Stimulated activated CD8-positive, alpha-beta memory T cell treated with anti-CD3 and anti-CD28 coated beads, Interleukin-15, amount 100 ng/mL, for 24 hours (primary cell): ENCODE data around the gene UGT1A8.
"Not testable (repeated sequence)": the region's sequence is repeated elsewhere in the genome, so short reads cannot be mapped to it uniquely, and the experiment has no call there.

Source experiments
- DNase-seq: peaks from one replicate; pipeline ENCODE4 v3.0.0-alpha.2; 2020; ENCODE audit warnings: low read depth

The UGT1A8 gene

DNA sequence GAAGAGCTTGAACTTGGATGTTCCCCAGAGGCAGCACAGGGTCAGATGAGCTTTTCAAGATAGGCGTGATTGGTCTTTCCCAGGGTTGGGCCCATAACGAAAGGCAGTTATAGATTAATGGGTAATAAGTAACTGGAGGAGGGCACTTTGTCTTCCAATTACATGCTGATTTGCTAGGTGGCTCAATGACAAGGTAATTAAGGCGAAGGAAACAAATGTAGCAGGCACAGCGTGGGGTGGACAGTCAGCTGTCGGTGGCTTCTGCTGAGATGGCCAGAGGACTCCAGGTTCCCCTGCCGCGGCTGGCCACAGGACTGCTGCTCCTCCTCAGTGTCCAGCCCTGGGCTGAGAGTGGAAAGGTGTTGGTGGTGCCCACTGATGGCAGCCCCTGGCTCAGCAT is 101.1 kb downstream of the UGT1A8 start, which contains the start of gene UGT1A4:
UGT1A4 (plus strand) TSS at position 185 of the 400 bp plus-strand sequence; CDS start at position 270, 85 bp downstream.
- no peak for DNase-seq

- DNase-seq: no peak
Measured at GRCh38 chr2:233728723-233729301, 111.4 kb downstream of the UGT1A8 start, which contains the start of gene UGT1A3. Gene UGT1A3 (plus strand): TSS chr2:233729042. CDS start chr2:233729127, 85 bp downstream.

GRCh38 chr2:233736868-233737653 is 119.6 kb downstream of the UGT1A8 start:
- DNase-seq: not testable (repeated sequence)

- DNase-seq: no peak
Measured at GRCh38 chr2:233740870-233741269, 123.4 kb downstream of the UGT1A8 start.

DNA sequence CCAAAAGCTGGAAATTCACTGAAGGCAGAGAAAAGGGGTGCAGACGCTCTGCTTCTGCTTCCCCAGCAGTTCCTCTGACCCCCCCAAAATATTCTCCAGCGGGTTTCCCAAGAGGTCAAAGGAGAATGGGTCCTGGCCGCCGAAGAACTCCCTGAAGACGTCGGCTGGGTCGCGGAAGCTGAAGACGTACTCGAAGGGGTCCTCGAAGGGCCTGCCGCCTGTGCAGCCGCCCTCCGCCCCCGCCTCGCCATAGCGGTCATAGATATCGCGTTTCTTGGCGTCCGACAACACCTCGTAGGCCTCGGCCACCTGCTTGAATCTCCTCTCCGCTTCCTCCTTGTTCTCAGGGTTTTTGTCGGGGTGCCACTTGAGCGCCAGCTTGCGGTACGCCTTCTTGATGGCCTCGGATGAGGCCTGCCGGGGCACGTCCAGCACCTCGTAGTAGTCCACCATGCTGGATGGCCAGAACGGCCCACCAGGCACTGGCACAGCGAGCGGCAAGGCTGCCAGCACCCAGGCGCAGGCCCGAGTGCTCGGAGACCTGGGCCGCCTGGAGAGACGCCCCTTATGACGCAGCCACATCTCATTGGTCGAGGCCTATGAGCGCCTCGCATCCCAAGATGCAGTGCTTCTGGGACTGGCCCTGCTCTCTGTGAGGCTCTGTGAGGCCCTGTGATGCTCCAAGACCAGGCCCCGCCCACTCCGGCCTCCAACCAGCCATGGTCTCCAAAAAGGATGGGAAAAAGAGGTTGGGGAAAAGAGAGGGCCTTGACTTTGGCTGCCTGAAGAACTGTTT is 126.2 kb downstream of the UGT1A8 start:
- DNase-seq: no peak

GRCh38 chr2:233745073-233745755 is 127.8 kb downstream of the UGT1A8 start:
- DNase-seq: no peak

DNA sequence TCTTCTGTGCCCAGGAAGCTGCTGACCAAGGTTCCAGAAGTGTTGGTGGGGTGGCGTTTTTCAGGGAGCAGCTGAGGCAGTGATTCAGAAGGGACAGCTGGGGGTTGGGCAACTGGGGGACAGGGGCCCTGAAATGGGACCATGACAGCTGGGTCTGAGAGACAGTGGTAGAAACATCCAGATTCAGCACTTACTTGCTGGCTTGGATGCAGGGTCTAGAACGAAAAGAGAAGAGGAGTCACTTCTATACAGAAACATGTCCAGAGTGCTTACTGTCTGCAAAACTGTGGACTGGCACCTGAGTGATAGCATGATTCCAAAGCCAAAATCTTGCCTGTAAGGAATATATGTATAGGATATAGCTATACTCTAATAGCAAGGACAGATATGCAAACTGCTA is 128.4 kb downstream of the UGT1A8 start:
- DNase-seq: not testable (repeated sequence)

GRCh38 chr2:233746475-233747282 is 129.2 kb downstream of the UGT1A8 start:
- no peak for DNase-seq

GRCh38 chr2:233747283-233747544 is 129.8 kb downstream of the UGT1A8 start:
- DNase-seq: no peak

DNA sequence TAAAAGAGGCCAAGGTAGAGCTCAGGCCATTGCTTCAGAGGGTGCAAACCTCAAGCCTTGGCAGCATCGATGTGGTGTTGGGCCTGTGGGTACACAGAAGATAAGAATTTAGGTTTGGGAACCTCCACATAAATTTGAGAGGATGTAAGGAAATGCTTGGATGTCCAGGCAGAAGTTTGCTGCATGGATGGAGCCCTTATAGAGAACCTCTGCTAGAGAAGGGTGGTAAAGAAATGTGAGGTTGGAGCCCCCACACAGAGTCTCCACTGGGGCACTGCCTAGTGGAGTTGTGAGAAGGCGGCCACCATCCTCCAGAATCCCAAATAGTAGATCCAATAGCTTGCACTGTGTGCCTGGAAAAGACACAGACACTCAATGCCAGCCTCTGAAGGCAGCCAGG is 133.3 kb downstream of the UGT1A8 start:
- not testable (repeated sequence) for DNase-seq

- not testable (repeated sequence) for DNase-seq
Measured at GRCh38 chr2:233751212-233752009, 134.0 kb downstream of the UGT1A8 start.

DNA sequence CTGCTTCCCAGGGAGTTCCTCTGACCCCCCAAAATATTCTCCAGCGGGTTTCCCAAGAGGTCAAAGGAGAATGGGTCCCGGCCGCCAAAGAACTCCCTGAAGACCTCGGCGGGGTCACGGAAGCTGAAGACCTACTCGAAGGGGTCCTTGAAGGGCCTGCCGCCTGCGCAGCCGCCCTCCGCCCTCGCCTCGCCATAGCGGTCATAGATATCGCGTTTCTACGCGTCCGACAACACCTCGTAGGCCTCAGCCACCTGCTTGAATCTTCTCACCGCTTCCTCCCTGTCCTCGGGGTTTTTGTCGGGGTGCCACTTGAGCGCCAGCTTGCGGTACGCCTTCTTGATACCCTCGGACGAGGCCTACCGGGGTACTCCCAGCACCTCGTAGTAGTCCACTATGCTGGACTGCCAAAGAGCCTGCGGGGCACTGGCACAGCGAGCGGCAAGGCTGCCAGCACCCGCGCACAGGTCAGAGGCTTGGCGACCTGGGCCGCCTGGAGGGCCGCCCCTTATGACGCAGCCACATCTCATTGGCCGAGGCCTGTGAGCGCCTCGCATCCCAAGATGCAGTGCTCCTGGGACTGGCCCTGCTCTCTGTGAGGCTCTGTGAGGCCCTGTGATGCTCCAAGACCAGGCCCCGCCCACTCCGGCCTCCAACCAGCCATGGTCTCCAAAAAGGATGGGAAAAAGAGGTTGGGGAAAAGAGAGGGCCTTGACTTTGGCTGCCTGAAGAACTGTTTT is 137.6 kb downstream of the UGT1A8 start:
- no peak for DNase-seq

DNA sequence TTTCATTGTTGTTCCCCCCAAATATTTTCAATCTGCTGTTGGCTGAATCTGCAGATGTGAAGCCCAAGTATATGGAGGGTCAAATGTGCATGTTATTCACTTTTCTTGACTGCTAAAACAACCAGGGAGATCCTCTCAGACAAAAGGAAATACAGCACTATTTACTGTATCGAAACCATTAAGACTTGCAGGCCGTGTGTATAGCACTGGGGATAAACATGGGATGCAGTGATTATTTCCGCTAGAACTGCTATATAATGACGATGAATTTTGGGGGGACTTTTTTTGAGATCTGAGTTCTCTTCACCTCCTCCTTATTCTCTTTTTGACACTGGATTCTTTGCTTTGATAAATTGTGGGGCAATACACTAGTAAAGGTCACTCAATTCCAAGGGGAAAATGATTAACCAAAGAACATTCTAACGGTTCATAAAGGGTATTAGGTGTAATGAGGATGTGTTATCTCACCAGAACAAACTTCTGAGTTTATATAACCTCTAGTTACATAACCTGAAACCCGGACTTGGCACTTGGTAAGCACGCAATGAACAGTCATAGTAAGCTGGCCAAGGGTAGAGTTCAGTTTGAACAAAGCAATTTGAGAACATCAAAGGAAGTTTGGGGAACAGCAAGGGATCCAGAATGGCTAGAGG is 139.1 kb downstream of the UGT1A8 start:
- DNase-seq: no peak

DNA sequence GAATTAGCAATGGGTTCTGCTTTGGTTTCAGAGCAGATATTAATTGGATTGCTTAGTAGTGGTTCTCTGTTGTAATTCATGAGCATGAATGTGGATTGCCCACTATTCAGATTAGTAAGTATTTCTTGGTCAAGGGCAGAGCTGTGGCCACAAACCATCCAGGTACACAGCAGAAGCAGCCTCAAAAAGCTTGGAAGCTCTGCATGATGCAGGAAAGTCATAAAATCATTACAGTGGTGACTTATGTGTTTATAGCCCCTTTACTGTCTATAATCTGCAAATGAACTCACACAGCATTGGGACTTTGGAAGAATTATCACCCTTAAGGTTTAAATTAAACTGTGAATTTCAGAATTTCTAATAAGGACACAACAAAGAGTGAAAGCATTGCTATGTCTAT is 140.7 kb downstream of the UGT1A8 start:
- no peak for DNase-seq

DNA sequence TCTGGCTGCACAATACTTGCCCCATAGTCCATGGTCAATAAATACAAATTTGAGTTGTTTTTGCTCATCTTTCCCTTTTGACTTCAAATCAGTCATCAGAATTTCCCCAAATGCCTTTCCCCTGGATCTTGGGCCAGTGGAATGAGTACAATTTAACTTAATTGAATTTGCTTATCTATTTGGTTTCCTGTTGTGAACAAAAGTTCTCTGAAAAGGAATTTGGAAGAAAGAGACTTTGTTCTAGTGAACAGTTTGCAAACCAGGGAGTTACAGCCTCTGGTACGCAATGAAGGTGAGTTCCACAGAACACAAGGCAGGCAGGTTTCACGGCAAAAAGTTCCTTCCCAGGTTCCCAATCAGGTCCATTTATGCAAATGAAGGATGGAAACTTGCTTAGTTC is 141.4 kb downstream of the UGT1A8 start:
- no peak for DNase-seq

GRCh38 chr2:233760043-233760442 is 142.6 kb downstream of the UGT1A8 start, which contains the start of gene UGT1A1:
Gene UGT1A1 (plus strand): TSS chr2:233760270. CDS start chr2:233760288, 18 bp downstream.
- DNase-seq: no peak

DNA sequence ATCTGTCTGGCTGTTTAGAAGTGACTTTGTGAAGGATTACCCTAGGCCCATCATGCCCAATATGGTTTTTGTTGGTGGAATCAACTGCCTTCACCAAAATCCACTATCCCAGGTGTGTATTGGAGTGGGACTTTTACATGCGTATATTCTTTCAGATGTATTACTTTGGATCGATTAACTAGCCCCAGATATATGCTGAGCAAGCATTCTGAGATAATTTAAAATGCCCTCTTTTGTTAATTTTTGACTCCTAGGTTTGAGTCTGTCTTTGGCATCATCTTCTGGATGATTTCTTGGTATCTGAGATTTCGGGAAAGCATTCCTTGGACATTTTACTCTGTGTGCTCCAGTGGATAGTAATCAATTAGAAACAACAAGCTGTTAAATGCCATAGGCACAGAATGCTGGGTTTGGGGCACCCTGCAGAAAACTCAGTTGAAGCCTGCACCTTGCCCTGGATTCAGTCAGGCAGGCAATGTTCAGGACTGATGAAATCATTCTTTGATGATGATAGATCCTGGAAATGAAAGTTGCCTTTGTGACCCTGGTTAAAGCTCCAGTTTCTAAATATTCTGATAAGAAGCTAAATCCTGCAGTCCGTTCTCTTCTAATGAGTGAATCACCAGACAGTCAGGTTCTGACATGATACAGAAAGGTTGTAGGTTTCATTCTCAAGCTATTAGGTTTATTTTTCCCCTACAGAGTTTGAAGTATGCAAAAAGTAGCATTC is 143.8 kb downstream of the UGT1A8 start:
- DNase-seq: no peak

DNA sequence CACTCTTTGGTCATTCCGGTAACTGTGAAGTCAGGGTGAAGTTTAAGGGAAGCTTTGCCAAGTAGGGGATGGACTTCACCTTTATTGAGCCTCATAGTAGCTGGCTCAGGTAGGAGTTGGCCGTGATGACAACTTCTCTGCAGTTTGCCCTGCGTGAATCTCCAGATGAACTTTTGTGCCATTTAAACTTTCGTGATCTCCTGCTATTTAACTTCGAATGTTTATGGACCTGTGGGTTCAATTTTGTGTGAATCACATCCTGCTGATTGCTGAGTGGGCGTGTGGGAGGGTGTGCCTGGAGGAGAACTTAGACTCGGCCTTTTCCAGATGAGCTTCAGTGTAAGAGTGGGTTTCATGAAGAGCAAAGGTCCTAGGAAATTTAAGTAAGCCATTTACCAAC is 146.8 kb downstream of the UGT1A8 start:
- no peak for DNase-seq

- DNase-seq: no peak
Measured at GRCh38 chr2:233764761-233765160, 147.3 kb downstream of the UGT1A8 start.
